NCI-H1092 (cell line): ENCODE results near the gene ANP32B.

Experiments
- DNase-seq: peaks from one replicate; lab custom pipeline; 2025; lab: John Stamatoyannopoulos, UW

ANP32B gene

GRCh38 chr9:98031169-98031568 is 48.0 kb downstream of the ANP32B start:
- no peak for DNase-seq

DNA sequence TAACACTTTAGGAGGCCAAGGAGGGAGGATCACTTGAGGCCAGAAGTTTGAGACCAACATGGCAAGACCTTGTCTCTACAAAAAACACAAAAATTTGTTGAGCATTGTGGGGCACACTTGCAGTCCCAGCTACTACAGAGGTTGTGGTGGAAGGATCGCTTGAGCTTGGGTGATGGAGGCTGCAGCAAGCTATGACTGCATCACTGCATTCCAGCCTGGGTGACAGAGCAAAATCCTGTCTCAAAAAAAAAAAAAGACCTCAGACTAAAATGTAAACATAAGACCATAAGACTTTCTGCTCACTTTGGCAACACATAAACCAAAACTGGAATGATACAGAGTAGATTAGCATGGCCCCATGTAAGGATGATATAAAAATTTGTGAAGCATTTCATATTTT is 48.8 kb downstream of the ANP32B start:
- no peak for DNase-seq

GRCh38 chr9:98034593-98035546 is 51.7 kb downstream of the ANP32B start:
- DNase-seq = peak; percentile 81

- no peak for DNase-seq
Measured at GRCh38 chr9:98037357-98037756, 54.2 kb downstream of the ANP32B start.

GRCh38 chr9:98038958-98039357 is 55.8 kb downstream of the ANP32B start:
- no peak for DNase-seq

- DNase-seq = no peak
Measured at GRCh38 chr9:98039607-98040017, 56.5 kb downstream of the ANP32B start.

DNA sequence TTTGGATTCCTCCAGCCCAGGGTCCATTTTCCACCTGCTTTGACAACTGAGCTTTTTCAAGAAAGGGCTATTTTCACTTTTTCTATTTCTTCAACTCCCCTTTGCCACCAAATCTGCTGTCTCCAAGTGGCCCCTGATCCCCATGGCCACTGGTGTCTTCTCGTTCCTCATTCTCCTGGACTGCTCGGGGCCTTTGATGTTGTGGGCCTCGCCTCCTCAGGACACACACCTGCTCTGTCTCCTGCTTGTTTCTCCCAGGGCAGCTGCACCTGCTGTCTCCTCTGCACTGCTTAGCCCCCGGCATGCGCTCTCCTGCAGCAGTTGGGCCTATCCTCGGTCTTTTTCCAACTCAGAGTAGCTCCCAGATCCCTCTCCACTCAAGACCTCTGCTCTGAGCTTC is 57.1 kb downstream of the ANP32B start:
- no peak for DNase-seq

DNA sequence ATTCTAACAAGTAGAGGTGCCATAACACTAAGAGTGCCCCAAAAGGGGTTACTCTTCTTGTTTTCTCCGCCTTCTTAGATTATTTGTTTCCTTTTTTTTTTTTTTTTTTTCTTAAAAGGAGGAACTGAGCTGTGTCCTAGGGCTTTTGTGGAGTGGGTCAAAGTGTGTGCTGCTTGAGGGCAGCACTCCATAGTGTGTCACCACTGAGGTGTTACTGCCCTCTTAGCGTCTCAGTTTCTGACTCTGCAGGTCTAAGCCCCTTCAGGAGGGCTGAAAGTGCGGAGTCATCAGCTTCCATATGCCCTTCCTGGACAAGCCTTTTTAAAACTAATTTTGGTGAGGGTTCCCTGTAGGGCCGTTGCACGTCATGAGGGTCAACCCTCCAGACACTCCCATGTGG is 60.8 kb downstream of the ANP32B start:
- no peak for DNase-seq

DNA sequence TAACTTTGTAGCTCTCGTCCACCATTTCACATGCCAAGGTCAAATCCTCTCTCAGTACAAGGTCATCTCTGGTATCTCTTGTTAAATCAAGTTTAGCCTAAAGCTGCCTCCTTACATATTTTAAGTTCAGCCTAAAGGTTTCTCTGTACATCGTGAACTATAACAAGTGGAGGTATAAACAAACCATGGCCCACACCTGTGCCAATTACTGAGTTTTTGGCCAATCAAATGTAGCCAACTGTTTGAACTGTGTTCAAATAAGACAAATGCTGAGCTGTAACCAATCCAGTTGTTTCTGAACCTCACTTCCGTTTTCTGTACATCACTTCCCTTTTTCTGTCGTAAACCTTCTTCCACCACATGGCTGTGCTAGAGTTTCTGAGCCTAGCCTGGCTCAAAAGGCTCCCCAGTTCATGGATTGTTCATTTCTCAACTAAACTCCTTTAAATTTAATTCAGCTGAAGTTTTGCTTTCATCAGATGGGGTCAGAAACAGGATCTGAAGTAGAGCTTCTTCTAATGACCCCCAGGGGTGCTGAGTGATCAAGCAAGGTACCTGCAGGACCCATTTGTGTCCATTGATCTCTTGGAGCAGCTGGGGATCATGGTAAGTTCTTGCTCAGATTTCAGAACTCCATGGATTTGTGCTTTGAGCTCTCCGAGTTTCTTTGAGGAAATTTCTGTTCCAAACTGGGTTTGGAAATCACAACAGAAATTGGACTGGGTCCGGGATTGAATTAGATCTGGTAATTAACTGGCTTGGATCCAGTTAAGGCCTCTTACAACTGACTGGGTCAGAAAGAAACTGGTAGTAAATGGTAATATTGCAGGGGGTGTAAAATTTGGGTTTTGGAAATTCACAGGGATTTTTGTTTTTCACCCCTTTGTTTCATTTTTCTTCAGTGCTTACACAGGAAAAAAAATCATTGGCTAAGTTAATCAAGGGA is 62.4 kb downstream of the ANP32B start:
- no peak for DNase-seq

DNA sequence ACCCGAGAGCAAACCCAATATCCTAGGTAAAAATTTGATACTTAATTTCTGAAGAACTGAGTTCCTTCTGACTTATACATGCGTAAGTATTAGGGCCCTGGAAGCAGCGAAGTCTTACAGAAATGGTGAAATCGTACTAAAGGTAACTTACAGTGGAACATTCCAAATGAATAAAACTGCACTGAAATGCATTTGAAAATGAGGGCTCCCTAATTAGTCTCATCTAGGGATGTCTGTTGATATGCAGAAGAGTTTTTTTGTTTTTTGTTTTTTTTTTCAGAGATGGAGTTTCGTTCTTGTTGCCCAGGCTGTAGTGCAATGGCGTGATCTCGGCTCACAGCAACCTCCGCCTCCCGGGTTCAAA is 63.0 kb downstream of the ANP32B start:
- no peak for DNase-seq

- no peak for DNase-seq
Measured at GRCh38 chr9:98047002-98047401, 63.9 kb downstream of the ANP32B start.

DNA sequence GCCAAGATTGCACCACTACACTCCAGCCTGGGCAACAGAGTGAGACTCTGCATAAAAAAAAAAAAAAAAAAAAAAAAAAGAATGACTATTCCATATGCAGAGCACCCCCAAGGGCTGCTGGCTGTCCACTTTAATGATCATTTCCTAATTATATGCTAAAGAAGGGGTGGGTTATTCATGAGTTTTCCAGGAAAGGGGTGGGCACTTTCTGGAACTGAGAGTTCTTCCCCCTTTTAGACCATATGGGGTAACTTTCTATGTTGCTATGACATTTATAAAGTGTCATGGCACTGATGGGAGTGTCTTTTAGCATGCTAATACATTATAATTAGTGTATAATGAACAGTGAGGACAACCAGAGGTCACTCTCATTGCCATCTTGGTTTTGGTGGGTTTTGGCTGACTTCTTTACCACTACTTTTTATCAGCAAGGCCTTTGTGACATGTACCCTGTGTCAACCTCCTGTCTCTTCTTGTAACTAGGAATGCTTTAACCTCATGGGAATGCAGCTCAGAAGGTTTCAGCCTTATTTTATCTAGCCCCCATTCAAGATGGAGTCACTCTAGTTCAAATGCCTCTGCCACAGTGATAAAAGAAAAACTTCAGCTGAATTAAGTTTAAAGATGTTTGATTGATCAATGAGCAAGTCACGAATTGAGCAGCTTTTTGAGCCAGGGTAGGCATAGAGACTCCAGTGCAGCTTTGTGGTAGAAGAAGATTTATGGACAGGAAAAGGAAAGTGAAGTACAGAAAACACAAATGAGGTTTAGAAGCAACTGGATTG is 66.3 kb downstream of the ANP32B start:
- no peak for DNase-seq

- no peak for DNase-seq
Measured at GRCh38 chr9:98050351-98050750, 67.2 kb downstream of the ANP32B start.

GRCh38 chr9:98054376-98054951 is 71.3 kb downstream of the ANP32B start:
- DNase-seq = no peak

DNA sequence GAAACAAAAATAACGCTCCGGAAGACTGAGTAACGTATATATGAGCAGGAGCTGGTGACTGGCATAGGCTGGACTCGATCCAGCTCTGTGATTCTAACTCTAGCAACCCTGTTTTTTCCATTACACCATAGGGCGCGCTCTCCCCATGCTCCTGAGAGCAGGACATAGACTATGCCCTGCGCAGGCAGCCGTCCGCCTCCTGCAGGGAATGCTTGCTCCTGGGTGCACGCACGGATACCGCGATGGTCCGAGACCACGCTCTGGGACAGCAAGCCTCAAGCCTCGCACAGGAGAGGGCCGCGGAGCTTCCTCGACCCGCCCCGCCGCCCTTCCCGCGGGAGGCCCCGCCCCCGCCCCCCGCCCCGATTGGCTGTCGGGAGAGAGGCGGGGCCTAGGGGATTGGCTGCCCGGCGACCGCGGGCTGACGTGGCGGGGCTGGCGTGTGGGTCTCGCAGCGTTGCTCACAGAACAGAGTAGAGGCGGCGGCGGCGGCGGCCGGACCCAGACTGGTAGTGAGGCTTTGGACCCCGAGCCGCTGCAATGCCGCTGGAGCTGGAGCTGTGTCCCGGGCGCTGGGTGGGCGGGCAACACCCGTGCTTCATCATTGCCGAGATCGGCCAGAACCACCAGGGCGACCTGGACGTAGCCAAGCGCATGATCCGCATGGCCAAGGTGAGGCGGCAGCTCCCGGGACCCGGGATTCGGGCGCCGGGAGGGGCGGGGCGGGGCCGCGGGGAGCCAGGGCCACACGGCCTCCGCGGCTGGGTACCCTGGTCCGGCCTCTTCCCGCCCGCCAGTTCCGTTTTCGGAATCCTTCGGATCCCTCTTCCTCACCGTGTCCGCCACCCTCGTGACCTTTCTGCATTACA is 73.4 kb downstream of the ANP32B start, which contains the start of gene NANS:
Gene NANS, plus strand, starts transcription at position 464 of the 869 bp plus-strand sequence. Its CDS starts 77 bp downstream, at position 541.
- peak; percentile 85 for DNase-seq

GRCh38 chr9:98057138-98057799 is 74.1 kb downstream of the ANP32B start:
- no peak for DNase-seq

- no peak for DNase-seq
Measured at GRCh38 chr9:98062161-98062560, 79.0 kb downstream of the ANP32B start.

GRCh38 chr9:98064623-98065392 is 81.7 kb downstream of the ANP32B start:
- DNase-seq = no peak
